NCI-H345 (cell line): ENCODE results near the gene DCAF8.
A peak's percentile ranks its signal among the peaks of the same experiment; 100 is the strongest.

Experiments used
- DNase-seq: peaks from one replicate; lab custom pipeline; 2025; lab: John Stamatoyannopoulos, UW

DCAF8 gene

GRCh38 chr1:160261556-160261892 is 825 bp downstream of the DCAF8 start:
- peak; percentile 60 for DNase-seq

- DNase-seq = peak; percentile 22
Measured at GRCh38 chr1:160260406-160261382, 1.7 kb downstream of the DCAF8 start.

GRCh38 chr1:160258177-160258798 is 4.1 kb downstream of the DCAF8 start:
- DNase-seq = no peak

GRCh38 chr1:160257411-160258015 is 4.8 kb downstream of the DCAF8 start:
- no peak for DNase-seq

GRCh38 chr1:160256396-160257046 is 5.8 kb downstream of the DCAF8 start:
- DNase-seq = no peak

- DNase-seq = no peak
Measured at GRCh38 chr1:160255781-160256300, 6.5 kb downstream of the DCAF8 start.

- peak; percentile 70 for DNase-seq
Measured at GRCh38 chr1:160251687-160252526, 10.4 kb downstream of the DCAF8 start.

- no peak for DNase-seq
Measured at GRCh38 chr1:160251011-160251410, 11.3 kb downstream of the DCAF8 start.

- DNase-seq = no peak
Measured at GRCh38 chr1:160247053-160247452, 15.3 kb downstream of the DCAF8 start.

GRCh38 chr1:160245434-160245833 is 16.9 kb downstream of the DCAF8 start:
- no peak for DNase-seq

- peak; percentile 2 for DNase-seq
Measured at GRCh38 chr1:160244209-160244608, 18.1 kb downstream of the DCAF8 start.

- DNase-seq = no peak
Measured at GRCh38 chr1:160243767-160244166, 18.6 kb downstream of the DCAF8 start.

GRCh38 chr1:160239582-160240299 is 22.6 kb downstream of the DCAF8 start:
- no peak for DNase-seq

- DNase-seq = no peak
Measured at GRCh38 chr1:160238408-160238807, 23.9 kb downstream of the DCAF8 start.

GRCh38 chr1:160237558-160237957 is 24.8 kb downstream of the DCAF8 start:
- DNase-seq = no peak

GRCh38 chr1:160236806-160237205 is 25.5 kb downstream of the DCAF8 start:
- DNase-seq = no peak

GRCh38 chr1:160232911-160233310 is 29.4 kb downstream of the DCAF8 start:
- no peak for DNase-seq

- no peak for DNase-seq
Measured at GRCh38 chr1:160228431-160228830, 33.9 kb downstream of the DCAF8 start.

- DNase-seq = no peak
Measured at GRCh38 chr1:160227561-160227960, 34.8 kb downstream of the DCAF8 start.

- DNase-seq = no peak
Measured at GRCh38 chr1:160227034-160227433, 35.3 kb downstream of the DCAF8 start.

GRCh38 chr1:160226623-160227022 is 35.7 kb downstream of the DCAF8 start:
- DNase-seq = no peak
